PC-3 (cell line): ENCODE results near the gene STYXL2.

Experiments
- CTCF ChIP-seq: fragments of 300-600 bp; sonication (generic); conservative IDR thresholded peaks from 2 replicates; pipeline ENCODE4 v1.5.1; 2017; ENCODE audit warnings: antibody characterized with exemption, low read depth, mild to moderate bottlenecking, low read length
- EZH2 ChIP-seq: fragments of 300-600 bp; sonication (generic); IDR thresholded peaks from one replicate; pipeline ENCODE4 v1.6.1; 2017; ENCODE audit warnings: antibody characterized with exemption, mild to moderate bottlenecking, low read length; ENCODE audit not compliant: unreplicated experiment
- EZH2phosphoT487 ChIP-seq: fragments of 300-600 bp; sonication (generic); IDR thresholded peaks from 2 replicates; pipeline ENCODE4 v1.6.1; 2018; ENCODE audit warnings: mild to moderate bottlenecking, antibody characterized with exemption, low read length, borderline replicate concordance

- TF ChIP-seq EZH2 (no peak), CTCF (no peak), EZH2phosphoT487 (no peak)
Observed at GRCh38 chr1:167083871-167084270, 10.0 kb upstream of the STYXL2 start.
